K562 (cell line): ENCODE results near the gene STAB1.

Experiments
- BMI1 ChIP-seq: fragments of 150-350 bp; IDR thresholded peaks from 2 replicates; pipeline ENCODE4 v1.6.1; 2014; ENCODE audit warnings: low read length
- CTCF ChIP-seq, 3 experiments: IDR thresholded peaks in 2 of 3; conservative IDR thresholded peaks in 1 of 3; 2 replicates each; pipeline ENCODE4 v1.5.1; 2011 to 2012; ENCODE audit warnings: low read length in 3 of 3, mild to moderate bottlenecking in 3 of 3, control low read depth in 2 of 3, improper control_type of control experiment in 1 of 3, inconsistent platforms in 1 of 3, low read depth in 1 of 3, mixed read lengths in 1 of 3, moderate library complexity in 1 of 3; ENCODE audit not compliant: insufficient read depth in 2 of 3
- POLR2A ChIP-seq: fragments of 450-650 bp; conservative IDR thresholded peaks from 2 replicates; pipeline ENCODE4 v1.6.1; 2016
- TSHZ1 ChIP-seq: fragments of 250-450 bp; sonication (Bioruptor Pico); IDR thresholded peaks from 2 replicates; pipeline ENCODE4 v1.4.0; 2020; ENCODE audit warnings: mild to moderate bottlenecking, moderate library complexity
- ZNF586 ChIP-seq: fragments of 450-650 bp; formaldehyde crosslinking; conservative IDR thresholded peaks from 2 replicates; pipeline ENCODE4 v1.4.0; 2020; ENCODE audit warnings: mild to moderate bottlenecking, moderate library complexity

- TF ChIP-seq CTCF (IDR thresholded peaks at IDR 0.05 in 2 of 3, conservative IDR thresholded peaks at IDR 0.05 in 1 of 3; ENCODE audit: insufficient read depth in 2 of 3, low read depth in 1 of 3, low read length in 3 of 3) = no peak
- TF ChIP-seq POLR2A = no peak
- no peak for TF ChIP-seq BMI1
- TF ChIP-seq ZNF586 (CRISPR knock-in tag) = no peak
- no peak for TF ChIP-seq TSHZ1 (CRISPR knock-in tag)
Measured at GRCh38 chr3:52531860-52532516, 36.9 kb downstream of the STAB1 start.
